ENCODE data around the gene ANKRD13B.
A peak's percentile ranks its signal among the peaks of the same experiment; 100 is the strongest.

The ANKRD13B gene

DNA sequence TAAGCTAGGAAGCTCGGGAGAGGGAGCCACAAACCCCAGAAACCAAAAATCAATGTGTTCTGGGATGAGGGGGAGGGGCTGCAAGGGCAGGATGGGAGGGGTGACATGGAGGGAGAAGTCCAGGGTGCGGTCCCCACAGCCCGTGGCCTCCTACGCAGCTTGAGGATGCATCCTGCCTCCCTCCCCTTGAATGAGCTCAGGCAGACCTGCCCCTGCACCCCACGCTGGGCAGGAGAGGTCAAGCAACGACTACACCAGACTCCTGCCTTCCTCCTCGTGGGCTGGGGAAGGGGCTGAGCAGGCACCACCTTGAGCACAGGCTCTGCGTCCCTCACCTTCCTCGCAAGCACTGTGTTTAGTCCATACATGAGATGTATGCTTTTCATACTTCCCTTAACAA lies 3.9 kb downstream of the ANKRD13B start:
- DNase-seq = no peak

DNA sequence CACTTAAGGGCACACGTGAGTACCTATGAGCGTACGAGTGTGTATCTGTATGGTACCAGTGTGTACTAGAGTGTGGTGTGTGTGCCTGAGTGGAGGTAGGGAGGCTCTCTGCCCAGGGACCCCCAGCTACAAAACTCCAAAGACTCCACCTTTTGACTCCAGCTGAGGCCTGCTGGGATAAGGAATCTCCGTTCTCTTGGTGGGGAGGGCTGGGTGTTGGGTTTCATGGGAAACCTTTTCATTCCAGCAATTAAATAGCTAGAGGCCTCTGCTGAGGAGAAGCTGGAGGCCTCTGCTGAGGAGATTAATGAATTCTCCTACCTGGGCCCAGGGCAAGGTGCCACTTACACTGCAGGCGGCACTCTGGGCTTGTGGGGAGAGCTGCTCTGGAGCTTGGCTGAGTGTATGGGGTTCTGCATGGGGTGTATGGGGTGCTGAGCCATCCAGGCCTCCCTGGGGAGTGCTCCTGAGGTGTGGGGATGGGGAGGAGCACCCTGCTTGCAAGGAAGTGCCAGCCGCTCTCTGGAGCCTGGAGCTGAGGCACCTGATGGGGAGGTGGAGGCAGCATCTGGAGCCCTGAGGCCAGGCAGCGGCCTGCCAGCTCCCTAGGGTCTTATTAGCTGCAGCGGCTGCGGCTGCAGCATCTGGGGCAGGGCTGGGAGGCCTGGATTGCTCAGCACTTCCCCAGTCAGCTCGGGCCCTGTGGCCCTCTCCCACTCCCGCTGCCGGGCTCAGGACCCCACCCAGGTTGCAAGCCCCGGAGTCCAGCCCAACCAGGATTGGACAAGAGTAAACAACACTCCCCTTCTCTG lies 4.6 kb downstream of the ANKRD13B start:
- no peak for DNase-seq

DNA sequence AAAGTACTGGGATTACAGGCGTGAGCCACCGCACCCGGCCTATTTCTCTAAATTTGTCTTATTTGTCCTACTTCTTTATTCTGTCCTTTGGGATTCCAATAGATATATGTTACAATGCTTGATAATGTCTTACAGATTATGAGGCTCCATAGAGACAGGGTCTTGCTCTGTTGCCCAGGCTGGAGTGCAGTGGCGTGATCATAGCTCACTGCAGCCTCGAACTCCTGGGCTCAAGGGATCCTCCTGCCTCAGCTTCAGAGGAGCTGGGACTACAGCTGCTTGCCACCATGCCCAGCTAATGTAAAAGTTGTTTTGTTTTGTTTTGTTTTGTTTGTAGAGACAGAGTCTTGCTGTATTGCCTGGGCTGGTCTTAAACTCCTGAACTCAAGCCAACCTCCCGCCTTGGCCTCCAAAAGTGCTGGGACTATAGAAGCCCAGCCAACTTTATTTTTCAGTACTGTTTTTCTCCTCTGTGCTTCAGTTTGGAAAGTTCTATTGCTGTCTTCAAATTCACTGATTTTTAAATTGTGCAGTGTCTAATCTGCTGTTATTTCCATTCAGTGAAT lies 10.3 kb downstream of the ANKRD13B start:
- no peak for DNase-seq

DNA sequence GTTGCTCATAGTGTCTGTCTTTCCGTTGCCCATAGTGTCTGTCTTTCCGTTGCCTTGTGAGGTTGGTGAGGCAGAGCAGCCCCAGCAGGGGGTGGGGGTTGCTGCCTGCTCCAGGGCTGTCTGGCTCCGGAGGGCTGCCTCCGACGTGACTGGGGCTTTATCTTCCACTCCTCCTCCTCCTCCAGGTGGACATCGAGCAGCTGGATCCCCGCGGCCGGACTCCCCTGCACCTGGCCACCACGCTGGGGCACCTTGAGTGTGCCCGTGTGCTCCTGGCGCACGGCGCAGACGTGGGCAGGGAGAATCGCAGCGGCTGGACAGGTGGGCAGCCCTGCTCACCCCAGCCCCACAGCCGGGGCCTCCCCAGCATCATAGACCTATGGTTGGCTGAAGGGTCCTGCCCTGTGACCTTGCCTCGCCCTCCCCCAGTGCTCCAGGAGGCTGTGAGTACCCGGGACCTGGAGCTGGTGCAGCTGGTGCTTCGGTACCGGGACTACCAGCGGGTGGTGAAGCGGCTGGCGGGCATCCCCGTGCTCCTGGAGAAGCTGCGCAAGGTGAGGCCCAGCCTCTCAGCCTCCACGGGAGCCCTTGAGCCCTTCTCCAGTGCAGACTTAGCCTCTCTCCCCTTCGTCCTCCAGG lies 14.7 kb downstream of the ANKRD13B start:
- DNase-seq = no peak

DNA sequence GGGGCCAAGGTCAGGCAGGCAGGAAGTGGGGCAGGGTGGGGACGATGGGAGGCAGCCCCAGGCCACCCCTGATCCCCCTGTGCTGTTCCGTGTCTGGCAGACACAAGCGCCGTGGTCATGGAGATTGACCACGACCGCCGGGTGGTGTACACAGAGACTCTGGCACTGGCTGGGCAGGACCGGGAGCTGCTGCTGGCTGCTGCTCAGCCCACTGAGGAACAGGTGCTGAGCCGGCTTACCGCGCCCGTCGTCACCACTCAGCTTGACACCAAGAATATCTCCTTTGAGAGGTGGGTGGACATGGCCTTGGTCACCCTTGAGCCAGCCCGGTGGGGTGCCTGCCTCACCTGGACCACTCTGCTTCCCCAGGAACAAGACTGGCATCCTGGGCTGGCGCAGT lies 16.1 kb downstream of the ANKRD13B start:
- no peak for DNase-seq

DNA sequence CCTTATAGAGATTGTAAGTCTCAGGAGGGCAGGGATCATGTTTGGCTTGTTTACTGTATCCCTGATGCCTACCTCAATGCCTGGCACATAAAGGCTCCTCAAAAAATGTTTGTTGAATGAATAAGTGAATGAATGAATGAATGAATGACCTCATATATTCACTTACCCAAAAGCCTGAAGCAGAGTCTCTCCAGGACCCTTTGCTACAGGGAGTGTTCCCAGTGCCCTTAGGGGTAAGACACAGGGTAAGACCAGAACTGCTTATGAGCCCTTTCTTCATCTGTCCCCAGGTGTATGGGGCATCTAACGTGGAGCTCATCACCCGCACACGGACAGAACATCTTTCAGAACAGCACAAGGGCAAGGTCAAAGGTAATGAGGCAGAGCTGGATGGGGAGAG lies 17.5 kb downstream of the ANKRD13B start:
- DNase-seq = no peak

DNA sequence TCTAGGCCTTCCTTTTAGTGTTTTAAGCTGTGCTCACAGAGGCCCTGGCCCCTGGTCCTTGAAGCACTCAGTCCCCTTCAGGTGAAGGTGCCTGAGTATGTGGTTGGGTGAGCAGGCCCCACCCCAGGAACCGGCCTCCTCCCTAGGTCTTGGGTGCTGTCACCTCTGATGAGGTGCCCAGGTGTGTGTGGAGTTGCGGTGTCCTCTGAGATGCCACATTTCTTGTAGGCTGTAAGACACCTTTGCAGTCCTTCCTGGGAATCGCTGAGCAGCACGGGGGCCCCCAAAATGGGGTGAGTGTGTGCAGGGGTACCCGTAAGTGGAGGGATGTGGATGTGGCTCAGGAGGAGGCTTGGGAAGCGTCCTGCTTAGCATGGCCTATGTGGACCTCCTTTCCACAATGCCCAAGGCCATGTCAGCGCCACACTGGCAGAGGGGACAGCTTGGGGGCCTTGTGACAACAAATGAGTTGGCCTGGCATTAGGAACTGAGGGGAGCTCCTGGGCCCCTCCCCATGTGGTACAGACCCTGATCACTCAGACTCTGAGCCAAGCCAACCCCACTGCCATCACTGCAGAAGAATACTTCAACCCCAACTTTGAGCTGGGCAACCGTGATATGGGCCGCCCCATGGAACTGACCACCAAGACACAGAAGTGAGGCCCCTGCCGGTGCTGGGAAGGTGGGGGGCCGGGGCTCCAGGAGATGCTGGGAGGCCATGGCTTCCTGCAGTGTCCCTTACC lies 18.6 kb downstream of the ANKRD13B start:
- no peak for DNase-seq

DNA sequence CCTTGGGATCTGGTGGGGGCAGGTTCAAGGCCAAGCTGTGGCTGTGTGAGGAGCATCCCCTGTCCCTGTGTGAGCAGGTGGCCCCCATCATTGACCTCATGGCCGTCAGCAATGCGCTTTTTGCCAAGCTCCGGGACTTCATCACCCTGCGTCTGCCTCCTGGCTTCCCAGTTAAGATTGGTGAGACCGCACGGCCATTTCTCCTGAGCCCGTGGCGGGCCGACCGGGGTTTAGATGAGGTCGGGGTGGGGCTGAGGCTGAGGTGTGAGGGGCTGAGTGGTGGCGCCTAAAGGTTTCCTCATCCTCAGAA lies 19.1 kb downstream of the ANKRD13B start:
- no peak for DNase-seq

DNA sequence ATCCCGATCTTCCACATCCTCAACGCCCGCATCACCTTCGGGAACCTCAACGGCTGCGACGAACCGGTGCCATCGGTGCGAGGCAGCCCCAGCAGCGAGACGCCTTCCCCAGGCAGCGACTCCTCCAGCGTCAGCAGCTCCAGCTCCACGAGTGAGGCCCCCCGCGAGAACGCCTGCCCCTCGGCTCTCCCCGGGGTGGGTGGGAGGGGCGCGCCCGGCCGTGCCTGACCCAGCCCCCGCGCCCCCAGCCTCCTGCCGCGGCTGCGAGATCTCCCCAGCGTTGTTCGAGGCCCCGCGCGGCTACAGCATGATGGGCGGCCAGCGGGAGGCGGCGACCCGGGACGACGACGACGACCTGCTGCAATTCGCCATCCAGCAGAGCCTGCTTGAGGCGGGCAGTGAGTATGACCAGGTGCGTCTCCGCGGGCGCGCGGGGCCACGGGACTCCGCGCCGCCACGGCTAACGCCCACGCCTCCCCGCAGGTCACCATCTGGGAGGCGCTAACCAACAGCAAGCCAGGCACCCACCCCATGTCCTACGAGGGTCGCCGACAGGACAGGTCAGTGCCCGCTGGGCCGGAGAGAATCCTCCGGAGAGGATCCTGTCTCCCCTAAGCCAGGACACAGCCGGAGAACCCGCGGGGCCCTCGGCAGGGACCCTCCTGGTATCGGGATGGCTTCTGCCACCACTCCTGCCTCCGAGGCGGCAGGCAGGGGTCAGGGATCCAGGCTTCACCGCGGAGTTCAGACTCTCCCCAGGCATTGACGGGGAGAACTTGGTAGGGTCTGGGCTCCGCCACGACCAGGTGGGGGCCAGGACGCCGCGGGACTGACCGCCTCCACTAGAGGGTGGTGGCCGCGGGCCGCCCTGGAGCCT lies 19.7 kb downstream of the ANKRD13B start:
- DNase-seq = no peak

DNA sequence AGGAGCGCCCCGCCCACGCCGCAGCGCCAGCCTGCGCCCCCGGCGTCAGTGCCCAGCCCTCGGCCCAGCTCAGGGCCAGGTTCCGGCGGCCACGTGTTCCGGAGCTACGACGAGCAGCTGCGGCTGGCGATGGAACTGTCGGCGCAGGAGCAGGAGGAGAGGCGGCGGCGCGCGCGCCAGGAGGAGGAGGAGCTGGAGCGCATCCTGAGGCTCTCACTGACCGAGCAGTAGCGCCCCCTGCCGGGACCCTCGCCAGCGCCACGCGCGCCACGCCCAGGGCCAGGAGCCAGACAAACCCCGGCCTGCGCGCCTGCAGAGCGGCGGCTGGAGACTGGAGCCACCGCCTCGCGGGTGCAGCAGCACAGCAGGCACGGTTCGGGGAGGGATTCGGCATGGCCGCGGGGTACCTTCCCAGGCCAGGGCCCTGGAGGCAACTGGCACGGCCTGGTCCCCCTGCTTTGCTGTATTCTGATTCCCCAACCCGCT lies 20.5 kb downstream of the ANKRD13B start:
- no peak for DNase-seq

DNA sequence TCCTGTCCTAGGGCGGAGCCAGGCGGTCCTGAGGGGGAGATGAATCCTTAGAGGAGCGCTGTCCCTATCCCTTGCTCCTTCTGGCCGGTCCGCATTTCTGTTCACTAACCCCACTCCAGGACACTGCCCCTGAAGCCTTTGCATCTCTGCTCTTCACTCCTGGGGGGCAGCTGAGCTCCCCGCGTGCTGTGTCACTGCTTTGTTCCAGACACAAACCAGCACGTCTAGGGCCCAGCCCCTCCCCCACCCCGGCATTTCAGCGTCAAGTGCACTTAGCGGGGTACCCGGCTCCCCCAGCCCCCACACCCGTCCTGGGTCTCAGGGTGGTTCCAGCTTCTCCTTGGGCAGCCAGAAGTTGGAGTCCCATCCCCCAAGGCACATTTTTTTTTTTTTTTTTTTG lies 20.9 kb downstream of the ANKRD13B start:
- no peak for DNase-seq

DNA sequence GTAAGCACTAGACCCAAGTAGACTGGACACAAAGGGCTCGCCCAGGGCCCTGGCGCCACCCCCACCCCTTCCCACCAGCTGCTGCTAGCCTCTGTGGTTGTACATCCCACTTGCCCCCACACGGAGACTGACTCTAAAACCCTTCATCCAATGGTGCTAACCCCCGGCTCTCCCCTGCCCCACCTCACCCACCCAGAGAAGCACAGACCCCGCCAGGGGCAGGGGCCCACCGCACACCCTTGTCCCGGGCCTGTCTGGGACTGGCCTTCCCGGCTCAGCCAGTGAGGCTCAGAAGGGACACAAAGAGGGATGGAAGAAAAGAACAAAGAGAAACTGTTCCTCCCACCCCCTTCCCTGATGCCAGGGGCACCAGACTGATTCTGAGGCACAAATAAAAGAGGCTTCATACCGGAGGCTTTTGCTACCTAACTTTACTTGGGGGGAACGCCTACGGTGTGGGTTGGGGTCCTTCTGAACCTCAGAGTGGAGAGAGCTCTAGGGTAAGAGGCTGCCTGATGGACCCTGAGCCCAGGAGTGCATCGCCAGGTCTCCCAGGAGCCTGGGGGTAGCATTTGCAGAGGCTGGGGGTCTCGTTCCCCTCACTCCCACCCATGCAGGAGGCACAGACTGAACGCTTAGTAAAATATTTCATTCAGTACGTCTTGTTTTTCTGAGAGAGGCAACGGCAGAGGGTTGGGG lies 21.6 kb downstream of the ANKRD13B start:
- no peak for DNase-seq

DNA sequence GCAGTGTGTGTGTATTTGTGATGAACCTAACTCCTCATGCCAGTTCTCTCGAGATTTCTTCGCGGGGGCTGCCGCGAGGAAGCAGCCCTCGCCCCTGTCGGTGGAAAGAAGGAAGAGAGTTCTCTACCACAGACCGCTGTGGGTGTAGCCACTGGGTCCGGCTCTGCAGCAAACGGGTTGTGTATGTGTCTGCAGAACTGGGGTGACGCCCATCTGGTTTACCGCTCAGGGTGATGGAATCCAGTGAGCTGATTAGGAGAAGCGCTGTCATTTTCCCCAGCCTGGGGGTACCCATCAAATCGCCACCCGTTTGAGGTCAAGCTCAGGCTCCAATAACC lies 22.1 kb downstream of the ANKRD13B start:
- no peak for DNase-seq

DNA sequence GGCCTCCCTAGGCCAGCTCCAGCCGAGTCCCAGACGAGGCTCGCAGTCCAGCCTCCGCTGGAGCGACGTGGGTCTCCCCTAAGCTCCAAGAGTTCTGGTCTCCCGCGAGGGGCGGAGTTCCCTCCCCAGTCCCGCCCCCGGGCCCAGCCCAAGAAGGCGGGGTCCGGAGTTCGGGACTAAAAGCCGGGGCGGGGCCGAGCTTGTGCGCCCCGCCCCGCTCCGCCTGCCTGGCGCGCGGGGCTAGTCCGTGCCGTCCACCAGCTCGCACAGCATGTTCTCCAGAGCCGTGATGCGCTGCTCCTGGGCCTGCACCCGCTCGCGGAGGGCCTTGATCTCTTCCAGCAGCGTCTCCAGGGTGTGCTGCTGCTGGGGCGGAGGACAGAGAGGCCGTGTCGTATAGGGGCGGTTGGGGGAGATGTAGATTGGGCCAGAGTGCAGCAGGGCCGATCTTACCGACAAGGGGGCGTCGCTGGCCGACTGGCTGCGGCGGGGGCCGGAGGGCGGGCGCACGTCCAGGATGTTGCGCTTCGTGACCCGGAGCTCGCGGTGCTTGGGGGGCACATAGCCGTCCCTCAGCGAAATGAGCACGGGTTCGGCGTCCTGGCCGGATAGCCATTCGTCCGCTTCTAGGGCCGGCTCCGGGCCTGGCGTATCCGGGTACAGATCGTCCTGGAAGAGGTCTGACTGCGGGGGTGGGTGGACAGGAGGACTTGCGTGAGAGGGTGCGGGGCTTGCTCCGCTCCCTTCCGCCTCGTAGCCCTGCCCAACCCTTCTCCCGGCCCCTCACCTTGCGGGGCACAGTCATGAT lies 22.8 kb downstream of the ANKRD13B start:
- peak; percentile 78 for DNase-seq

DNA sequence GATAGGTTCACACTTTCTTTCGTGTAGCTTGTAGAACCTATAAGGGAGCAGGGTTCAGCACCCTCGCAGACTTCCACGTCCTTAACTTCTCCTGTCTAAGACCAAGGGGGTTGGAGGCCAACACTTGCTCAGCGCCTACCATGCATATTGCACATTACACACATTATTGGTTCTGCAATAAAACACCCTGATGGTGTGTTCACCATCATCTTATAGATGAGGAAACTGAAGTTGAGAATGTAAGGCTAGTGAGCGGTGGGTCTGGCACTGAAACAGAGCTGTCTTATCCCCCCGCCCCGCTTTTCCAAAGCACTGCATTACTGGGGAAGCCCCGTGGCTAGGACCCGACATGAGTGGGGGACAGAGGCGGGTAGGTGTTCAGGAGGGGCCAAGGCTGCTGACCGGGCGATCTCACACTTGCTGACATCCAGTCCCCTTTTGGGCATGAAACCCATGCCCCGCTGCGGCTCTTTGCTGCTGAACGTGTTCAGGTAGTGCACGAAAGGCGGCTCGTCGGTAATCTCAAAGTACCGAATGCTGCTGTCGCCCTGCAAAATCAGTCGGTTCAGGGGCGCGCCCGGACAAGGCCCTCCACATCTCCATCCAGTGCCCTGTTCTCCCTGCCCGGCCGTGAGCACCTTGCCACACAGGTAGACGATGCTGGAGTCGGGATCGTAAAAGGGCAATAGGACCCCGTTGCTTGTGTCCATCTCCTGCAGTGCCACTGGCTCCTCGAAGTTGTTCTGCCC lies 23.5 kb downstream of the ANKRD13B start:
- DNase-seq = no peak

DNA sequence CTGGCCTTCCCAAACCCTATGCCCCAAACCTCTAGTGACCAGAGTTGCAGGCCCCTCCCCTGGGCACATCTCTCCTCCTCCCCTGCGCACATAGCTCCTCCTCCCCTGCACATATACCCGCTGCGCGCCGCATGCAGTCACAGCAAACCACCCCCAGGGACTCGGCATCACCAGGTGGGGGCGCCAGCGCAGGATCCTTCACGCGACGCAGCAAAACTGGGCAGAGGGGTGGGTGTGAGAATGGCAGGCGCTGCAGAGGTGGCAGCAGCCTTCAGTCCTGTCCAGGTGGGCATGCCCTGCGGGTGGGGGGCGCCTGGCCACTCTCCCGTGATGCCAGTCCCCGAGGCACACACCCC lies 24.2 kb downstream of the ANKRD13B start:
- DNase-seq = peak; percentile 79

DNA sequence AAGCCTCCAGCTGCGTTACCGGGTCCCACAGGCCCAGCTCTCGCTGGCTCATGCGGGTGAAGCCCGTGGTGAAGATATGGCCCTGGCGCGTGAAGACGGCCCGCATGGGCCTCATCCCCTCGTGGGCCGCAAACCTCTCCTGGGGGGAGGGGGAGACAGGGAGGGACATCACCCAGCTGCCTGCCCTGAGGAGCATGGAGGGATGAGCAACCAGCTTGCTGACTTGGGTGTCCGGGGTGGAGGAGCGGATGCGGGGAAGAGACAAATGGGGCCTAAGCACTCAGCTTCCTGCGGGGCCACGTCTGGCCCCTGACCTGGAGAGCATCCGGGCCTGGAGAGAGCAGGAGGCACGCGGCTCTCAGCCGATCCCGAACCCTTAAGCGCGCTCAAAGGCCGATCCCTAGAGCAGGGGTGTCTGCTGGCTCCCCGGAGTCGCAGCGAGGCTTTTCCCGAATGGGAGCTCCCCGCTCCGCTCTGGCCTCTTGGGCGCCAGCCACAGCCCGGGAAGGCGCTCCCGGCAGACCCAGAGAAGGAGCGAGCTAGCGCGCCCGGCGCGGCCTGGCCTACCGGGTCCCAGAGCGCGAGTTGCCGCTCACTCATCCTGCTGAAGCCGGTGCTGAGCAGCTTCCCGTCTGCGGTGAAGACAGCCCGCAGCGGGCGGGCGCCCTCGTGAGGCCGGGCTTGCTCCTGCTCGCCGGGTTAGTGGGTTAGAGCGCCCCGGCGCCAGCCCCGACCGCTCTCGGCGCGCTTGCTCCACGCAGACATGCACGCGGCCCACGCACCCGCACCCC lies 24.7 kb downstream of the ANKRD13B start:
- DNase-seq = peak; percentile 61

DNA sequence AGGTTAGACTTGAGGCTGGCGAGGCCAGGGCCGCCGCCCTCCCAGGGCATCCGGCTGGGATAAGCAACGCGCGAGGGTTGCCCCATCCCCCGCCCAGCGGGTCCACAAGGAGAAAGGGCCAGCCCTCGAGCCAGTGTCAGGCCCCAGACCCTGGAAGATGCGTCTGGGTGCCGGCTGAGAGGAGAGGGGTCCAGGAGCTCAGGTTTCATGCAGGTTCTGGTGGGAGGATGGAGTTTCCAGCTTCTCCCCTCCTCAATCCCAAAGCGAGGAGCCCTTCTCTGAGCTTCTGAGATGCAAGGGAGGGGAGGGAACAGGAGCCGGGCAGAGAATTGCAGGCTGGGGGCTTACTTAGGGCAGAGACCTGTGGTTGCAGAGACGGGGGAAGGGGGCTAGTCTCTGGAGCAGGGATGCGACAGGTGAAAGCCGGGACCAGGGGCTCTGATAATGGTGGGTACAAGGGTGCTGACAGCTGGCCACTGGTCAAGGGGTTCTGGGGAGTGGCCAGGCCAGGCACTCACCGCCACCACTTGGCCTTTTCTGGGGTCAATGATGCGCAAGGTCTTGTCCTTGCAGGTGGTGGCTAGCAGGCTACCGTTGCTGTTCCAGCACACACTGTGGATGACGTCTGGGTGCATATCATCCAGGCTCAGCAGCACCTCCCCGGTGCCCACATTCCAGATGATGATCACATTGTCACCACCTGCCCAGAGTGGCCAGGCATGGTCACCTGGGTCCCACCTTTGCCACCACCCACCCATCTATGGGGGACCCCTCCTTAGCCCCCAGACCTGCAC lies 25.5 kb downstream of the ANKRD13B start:
- DNase-seq = no peak

DNA sequence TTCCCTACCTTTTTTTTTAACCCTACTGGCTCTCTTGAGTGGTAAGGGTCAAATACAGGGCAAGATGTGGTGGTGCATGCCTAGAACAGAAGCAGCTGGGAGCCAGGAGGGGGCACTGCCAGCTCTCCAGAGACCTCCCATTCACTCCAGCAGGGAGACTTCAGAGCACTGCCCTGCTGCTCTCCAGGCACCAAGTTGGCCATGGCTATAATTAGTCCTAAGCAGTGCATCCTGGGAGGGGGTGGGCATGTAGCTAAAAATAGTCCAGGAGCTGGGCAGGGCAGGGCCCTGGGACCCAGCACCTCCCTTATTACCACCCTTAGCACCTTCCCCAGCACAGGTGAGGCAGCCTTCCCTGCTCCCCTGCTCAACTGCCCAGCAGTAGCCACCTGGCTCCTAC lies 26.3 kb downstream of the ANKRD13B start:
- DNase-seq = no peak
